K562 (cell line): Measurements from ENCODE around the gene NOL11.

Source experiments
- PHTF2 ChIP-seq: fragments of 250-450 bp; sonication (Bioruptor Pico); IDR thresholded peaks from 2 replicates; pipeline ENCODE4 v1.5.0; 2021; ENCODE audit warnings: mild to moderate bottlenecking
- RFX5 ChIP-seq: IDR thresholded peaks from 2 replicates; pipeline ENCODE4 v1.6.1; 2011; ENCODE audit warnings: low read depth, mild to moderate bottlenecking, improper control_type of control experiment, low read length
- ZBED1 ChIP-seq: IDR thresholded peaks from 2 replicates; pipeline ENCODE4 v1.6.1; 2014

- TF ChIP-seq PHTF2 = no peak
- no peak for TF ChIP-seq ZBED1
- no peak for TF ChIP-seq RFX5
Measured at GRCh38 chr17:67759355-67760171, 41.8 kb downstream of the NOL11 start.
